GM23248 (cell line): ENCODE results near the gene CASKIN1. TPM values are rescaled to one million over a fixed set of nuclear protein-coding genes. Genes with fewer than 3 reads are reported as not detected.

Experiments
- DNase-seq: peaks from one replicate; pipeline ENCODE4 v3.0.0-alpha.2; 2015
- H2AFZ ChIP-seq: fragments of 200-600 bp; sonication (generic); 2 replicates; pipeline ENCODE4 v1.6.1; 2016; ENCODE audit warnings: antibody characterized with exemption
- H3F3A ChIP-seq: fragments of 200-600 bp; sonication (generic); 2 replicates; pipeline ENCODE4 v1.6.1; 2016; ENCODE audit warnings: mild to moderate bottlenecking, antibody characterized with exemption, mixed run types; ENCODE audit not compliant: insufficient read depth
- H3K27ac ChIP-seq: fragments of 200-600 bp; sonication (generic); 2 replicates; pipeline ENCODE4 v1.5.1; 2016; ENCODE audit warnings: mild to moderate bottlenecking
- H3K27me3 ChIP-seq: fragments of 200-600 bp; sonication (generic); replicated peaks from 2 replicates; pipeline ENCODE4 v1.6.1; 2016; ENCODE audit warnings: mild to moderate bottlenecking; ENCODE audit not compliant: insufficient read depth
- H3K36me3 ChIP-seq: fragments of 200-600 bp; sonication (generic); 2 replicates; pipeline ENCODE4 v1.6.1; 2016; ENCODE audit warnings: low read depth, mild to moderate bottlenecking
- H3K4me1 ChIP-seq: fragments of 200-600 bp; sonication (generic); 2 replicates; pipeline ENCODE4 v1.6.1; 2016; ENCODE audit warnings: mild to moderate bottlenecking; ENCODE audit not compliant: insufficient read depth
- H3K4me2 ChIP-seq: fragments of 200-600 bp; sonication (generic); one replicate; pipeline ENCODE4 v1.6.1; 2016; ENCODE audit warnings: mild to moderate bottlenecking; ENCODE audit not compliant: unreplicated experiment
- H3K4me3 ChIP-seq: fragments of 200-600 bp; sonication (generic); 2 replicates; pipeline ENCODE4 v1.5.1; 2016; ENCODE audit warnings: mild to moderate bottlenecking
- H3K79me2 ChIP-seq: fragments of 200-600 bp; sonication (generic); 2 replicates; pipeline ENCODE4 v1.6.1; 2016; ENCODE audit warnings: mild to moderate bottlenecking; ENCODE audit not compliant: insufficient read depth
- H3K9ac ChIP-seq: fragments of 200-600 bp; sonication (generic); 2 replicates; pipeline ENCODE4 v1.6.1; 2016; ENCODE audit warnings: mild to moderate bottlenecking
- H3K9me2 ChIP-seq: fragments of 200-600 bp; sonication (generic); 2 replicates; pipeline ENCODE4 v1.6.1; 2016; ENCODE audit warnings: mixed run types, mild to moderate bottlenecking, moderate library complexity; ENCODE audit not compliant: insufficient read depth
- H3K9me3 ChIP-seq: fragments of 200-600 bp; sonication (generic); one replicate; pipeline ENCODE4 v1.6.1; 2017; ENCODE audit warnings: low read depth
- H4K20me1 ChIP-seq: fragments of 200-600 bp; sonication (generic); 2 replicates; pipeline ENCODE4 v1.6.0; 2016; ENCODE audit not compliant: insufficient read depth
- EZH2 ChIP-seq: fragments of 200-600 bp; sonication (generic); IDR thresholded peaks from 2 replicates; pipeline ENCODE4 v1.6.1; 2018; ENCODE audit warnings: antibody characterized with exemption, mild to moderate bottlenecking; ENCODE audit not compliant: insufficient read depth, poor library complexity, severe bottlenecking
- EZH2phosphoT487 ChIP-seq: fragments of 200-600 bp; sonication (generic); IDR thresholded peaks from 2 replicates; pipeline ENCODE4 v1.6.1; 2018; ENCODE audit warnings: antibody characterized with exemption, moderate library complexity, mild to moderate bottlenecking, low read depth; ENCODE audit not compliant: insufficient read depth
- WGBS, 2 experiments: methylation state at CpG; one replicate each; pipeline ENCODE4 v1.1.6; 2015 to 2017; ENCODE audit warnings: low lambda C conversion rate in 2 of 2, low coverage in 1 of 2; ENCODE audit errors: missing lambda C conversion rate in 2 of 2; 5-methylcytosine and 5-hydroxymethylcytosine counted together
- in situ Hi-C: fragments of 300-500 bp; cut with MboI; formaldehyde crosslinking; loops from 2 replicates; pipeline ENCODE4 v1.15.0; 2020
- polyA plus RNA-seq: library from polyadenylated mRNA; unstranded; fragments of >200 nt; fragmentation: Nextera tagmentation; extraction: Ambion mirVana; gene quantifications from 2 replicates; pipeline ENCODE4 v1.2.1, GENCODE V29; 2016
- total RNA-seq: library from RNA; depleted of rRNA; stranded (reverse); fragments of >200 nt; shearing (Covaris generic); gene quantifications from 2 replicates; pipeline ENCODE4 v1.2.3, GENCODE V29; 2014

Gene CASKIN1
- total and polyA plus RNA-seq, 2 experiments from 2014 or later, result not detected

GRCh38 chr16:2212362-2213324, 16.2 kb upstream of the CASKIN1 start:
- H3K9me2 ChIP-seq, result no peaks in the 10 kb centered on the region
- H3K79me2 ChIP-seq, result peaks cover 27% of the 10 kb centered on the region
- H4K20me1 ChIP-seq, result no peaks in the 10 kb centered on the region
- H3K27ac ChIP-seq, result no peak overlapping the region
- no peak overlapping the region for H2AFZ ChIP-seq
- peak overlapping the region; percentile 87 for H3K9ac ChIP-seq
- H3K4me3 ChIP-seq, result peak overlapping the region; percentile 72
- peaks cover 10% of the 10 kb centered on the region; the same call in 1 of the 2 replicates for H3K4me1 ChIP-seq
- no peaks in the 10 kb centered on the region for H3K27me3 ChIP-seq
- in situ Hi-C loops, result no loop called here
- H3F3A ChIP-seq, result no peaks in the 10 kb centered on the region
- 57 to 66% methylated on average over 19 of the region's 19 CpGs for WGBS, 2 experiments
- no peaks in the 10 kb centered on the region for H3K9me3 ChIP-seq
- TF ChIP-seq EZH2phosphoT487, result no peak
- no peak for TF ChIP-seq EZH2
- peak overlapping the region; percentile 87 for H3K4me2 ChIP-seq
- no peaks in the 10 kb centered on the region for H3K36me3 ChIP-seq
- no peak for DNase-seq

GRCh38 chr16:2211923-2212347, 15.5 kb upstream of the CASKIN1 start:
- TF ChIP-seq EZH2phosphoT487 (no peak), EZH2 (no peak)
- H3K36me3 ChIP-seq, result no peaks in the 10 kb centered on the region
- peaks cover 10% of the 10 kb centered on the region; the same call in 1 of the 2 replicates for H3K4me1 ChIP-seq
- in situ Hi-C loops, result no loop called here
- H3K9ac ChIP-seq, result no peak overlapping the region
- no peaks in the 10 kb centered on the region for H3F3A ChIP-seq
- H3K27ac ChIP-seq, result no peak overlapping the region
- H3K9me2 ChIP-seq, result no peaks in the 10 kb centered on the region
- no peak overlapping the region for H3K4me3 ChIP-seq
- no peaks in the 10 kb centered on the region for H4K20me1 ChIP-seq
- H3K27me3 ChIP-seq, result no peaks in the 10 kb centered on the region
- 82 to 84% methylated on average over 11 of the region's 11 CpGs for WGBS, 2 experiments
- no peak overlapping the region for H2AFZ ChIP-seq
- H3K79me2 ChIP-seq, result peaks cover 28% of the 10 kb centered on the region
- no peak for DNase-seq
- H3K4me2 ChIP-seq, result no peak overlapping the region
- H3K9me3 ChIP-seq, result no peaks in the 10 kb centered on the region

- Histone ChIP-seq H3K79me2 (peaks cover 39% of the 10 kb centered on the region), H3K4me2 (no peak within 1 kb of the TSS), H3K9me2 (no peaks in the 10 kb centered on the region), H3K4me3 (no peak within 1 kb of the TSS), H2AFZ (no peak within 1 kb of the TSS), H3K9me3 (no peaks in the 10 kb centered on the region), H3K9ac (no peak within 1 kb of the TSS), H3K27me3 (no peaks in the 10 kb centered on the region), H3K36me3 (no peaks in the 10 kb centered on the region), H3F3A (no peaks in the 10 kb centered on the region), H3K27ac (no peak within 1 kb of the TSS), H3K4me1 (peaks cover 14% of the 10 kb centered on the region), H4K20me1 (no peaks in the 10 kb centered on the region)
- no peak for DNase-seq
- TF ChIP-seq EZH2phosphoT487 (no peak), EZH2 (no peak)
- in situ Hi-C loops, result no loop called here
- 82 to 84% methylated on average over 24 of the region's 24 CpGs for WGBS, 2 experiments
Measured at GRCh38 chr16:2210386-2211365, 14.3 kb upstream of the CASKIN1 start, which contains the start of gene BRICD5. Gene BRICD5, minus strand, starts transcription at chr16:2210863. Its CDS starts 30 bp downstream, at chr16:2210833.

- Histone ChIP-seq H3K36me3 (no peaks in the 10 kb centered on the region), H2AFZ (no peak overlapping the region), H3K4me1 (peaks cover 14% of the 10 kb centered on the region), H3K4me2 (no peak overlapping the region), H3F3A (no peaks in the 10 kb centered on the region), H3K79me2 (peaks cover 40% of the 10 kb centered on the region), H3K4me3 (no peak overlapping the region), H3K9me2 (no peaks in the 10 kb centered on the region), H3K27ac (no peak overlapping the region), H3K27me3 (no peaks in the 10 kb centered on the region), H4K20me1 (no peaks in the 10 kb centered on the region), H3K9ac (no peak overlapping the region), H3K9me3 (no peaks in the 10 kb centered on the region)
- DNase-seq, result no peak
- TF ChIP-seq EZH2, result no peak
- in situ Hi-C loops, result no loop called here
- 93 to 97% methylated on average over 11 to 17 of the region's 17 CpGs for WGBS, 2 experiments
Measured at GRCh38 chr16:2210009-2210332, 13.6 kb upstream of the CASKIN1 start.
